ENCODE data around the gene FBXL17. TPM values are rescaled to one million over a fixed set of nuclear protein-coding genes. Genes with fewer than 3 reads are reported as not detected.

The FBXL17 gene
- total RNA-seq, 1 donor from 2014 or later = 15.9 TPM

GRCh38 chr5:107979900-107980299 lies 402.0 kb downstream of the FBXL17 start:
- peaks cover 12% of the 10 kb centered on the region for H3K4me1 Mint-ChIP-seq (ENCODE audit: low read depth)
- no peaks in the 10 kb centered on the region for H3K27me3 Mint-ChIP-seq
- no peak for DNase-seq (ENCODE audit: low spot score, unreplicated experiment)
- no peak overlapping the region for H3K4me3 Mint-ChIP-seq (ENCODE audit: low read depth)
- H3K36me3 Mint-ChIP-seq (ENCODE audit: insufficient read depth) = no peaks in the 10 kb centered on the region
- H3K9me3 Mint-ChIP-seq (ENCODE audit: low read depth) = no peaks in the 10 kb centered on the region
- no peak overlapping the region for H3K27ac Mint-ChIP-seq
- no peak for TF ChIP-seq CTCF (IDR thresholded peaks at IDR 0.05; ENCODE audit: unreplicated experiment)

- Mint-ChIP-seq H3K4me3 (ENCODE audit: low read depth) (no peak overlapping the region), H3K27me3 (no peaks in the 10 kb centered on the region), H3K4me1 (ENCODE audit: low read depth) (peaks cover 17% of the 10 kb centered on the region), H3K9me3 (ENCODE audit: low read depth) (no peaks in the 10 kb centered on the region), H3K36me3 (ENCODE audit: insufficient read depth) (no peaks in the 10 kb centered on the region), H3K27ac (peak overlapping the region; percentile 54)
- no peak for DNase-seq (ENCODE audit: low spot score, unreplicated experiment)
- TF ChIP-seq CTCF (IDR thresholded peaks at IDR 0.05; ENCODE audit: unreplicated experiment) = no peak
Measured at GRCh38 chr5:107979291-107979690, 402.6 kb downstream of the FBXL17 start.

- no peaks in the 10 kb centered on the region for H3K36me3 Mint-ChIP-seq (ENCODE audit: insufficient read depth)
- no peak for DNase-seq (ENCODE audit: low spot score, unreplicated experiment)
- peaks cover 14% of the 10 kb centered on the region for H3K4me1 Mint-ChIP-seq (ENCODE audit: low read depth)
- H3K4me3 Mint-ChIP-seq (ENCODE audit: low read depth) = no peak overlapping the region
- H3K9me3 Mint-ChIP-seq (ENCODE audit: low read depth) = no peaks in the 10 kb centered on the region
- TF ChIP-seq CTCF (IDR thresholded peaks at IDR 0.05; ENCODE audit: unreplicated experiment) = no peak
- no peaks in the 10 kb centered on the region for H3K27me3 Mint-ChIP-seq
- H3K27ac Mint-ChIP-seq = no peak overlapping the region
Measured at GRCh38 chr5:107977550-107978071, 404.3 kb downstream of the FBXL17 start.

- Mint-ChIP-seq H3K36me3 (ENCODE audit: insufficient read depth) (no peaks in the 10 kb centered on the region), H3K9me3 (ENCODE audit: low read depth) (no peaks in the 10 kb centered on the region), H3K27ac (no peak overlapping the region), H3K4me3 (ENCODE audit: low read depth) (no peak overlapping the region), H3K27me3 (no peaks in the 10 kb centered on the region), H3K4me1 (ENCODE audit: low read depth) (peaks cover 14% of the 10 kb centered on the region)
- no peak for DNase-seq (ENCODE audit: low spot score, unreplicated experiment)
- no peak for TF ChIP-seq CTCF (IDR thresholded peaks at IDR 0.05; ENCODE audit: unreplicated experiment)
Measured at GRCh38 chr5:107975568-107975967, 406.3 kb downstream of the FBXL17 start.

GRCh38 chr5:107971846-107972245 lies 410.1 kb downstream of the FBXL17 start:
- Mint-ChIP-seq H3K27ac (no peak overlapping the region), H3K27me3 (no peaks in the 10 kb centered on the region), H3K9me3 (ENCODE audit: low read depth) (no peaks in the 10 kb centered on the region), H3K4me1 (ENCODE audit: low read depth) (peaks cover 5% of the 10 kb centered on the region), H3K4me3 (ENCODE audit: low read depth) (no peak overlapping the region), H3K36me3 (ENCODE audit: insufficient read depth) (no peaks in the 10 kb centered on the region)
- no peak for DNase-seq (ENCODE audit: low spot score, unreplicated experiment)
- TF ChIP-seq CTCF (IDR thresholded peaks at IDR 0.05; ENCODE audit: unreplicated experiment) = no peak
